Bronchial epithelial cell (primary cell): Measurements from ENCODE around the gene VSNL1. TPM values are rescaled to one million over a fixed set of nuclear protein-coding genes. Genes with fewer than 3 reads are reported as not detected.
"Not testable (repeated sequence)": the region's sequence is repeated elsewhere in the genome, so short reads cannot be mapped to it uniquely, and the experiment has no call there.

Experiments
- DNase-seq: peaks from one replicate; pipeline ENCODE4 v3.0.0-alpha.2; 2010; ENCODE audit warnings: low read depth
- FAIRE-seq: peaks from 2 replicates; lab custom pipeline; 2011; peaks lifted over from hg19 to GRCh38; lab: Jason Lieb, UNC
- H3K27me3 ChIP-seq: 2 replicates; pipeline ENCODE4 v1.5.1; 2011; ENCODE audit warnings: low read length; ENCODE audit not compliant: control insufficient read depth, insufficient read depth
- H3K36me3 ChIP-seq: 2 replicates; pipeline ENCODE4 v1.5.1; 2011; ENCODE audit warnings: low read length; ENCODE audit not compliant: control insufficient read depth, insufficient read depth
- H3K4me3 ChIP-seq: 2 replicates; pipeline ENCODE4 v1.5.1; 2011; ENCODE audit warnings: mild to moderate bottlenecking, low read depth, low read length, control low read depth
- CTCF ChIP-seq: IDR thresholded peaks from 2 replicates; pipeline ENCODE4 v1.5.1; 2011; ENCODE audit warnings: mild to moderate bottlenecking, moderate library complexity, low read length, control low read depth, inconsistent platforms; ENCODE audit not compliant: insufficient read depth, severe bottlenecking
- total RNA-seq: library from RNA; depleted of rRNA; stranded (reverse); fragments of >200 nt; gene quantifications from 2 replicates; pipeline ENCODE4 v1.2.1, GENCODE V29; 2014

The VSNL1 gene
- total RNA-seq, 1 donor from 2014 or later, result 1.6 TPM

GRCh38 chr2:17547737-17548136 lies 7.2 kb downstream of the VSNL1 start:
- TF ChIP-seq CTCF, result no peak
- FAIRE-seq (no peak), DNase-seq (no peak)
- no peaks in the 10 kb centered on the region for H3K36me3 ChIP-seq
- no peaks in the 10 kb centered on the region for H3K27me3 ChIP-seq
- H3K4me3 ChIP-seq, result no peak overlapping the region

- no peak for TF ChIP-seq CTCF
- no peak for DNase-seq
- Histone ChIP-seq H3K27me3 (no peaks in the 10 kb centered on the region), H3K36me3 (no peaks in the 10 kb centered on the region), H3K4me3 (no peak overlapping the region)
- no peak for FAIRE-seq
Observed at GRCh38 chr2:17550907-17551306, 10.4 kb downstream of the VSNL1 start.

GRCh38 chr2:17555150-17555549 lies 14.7 kb downstream of the VSNL1 start:
- no peak for TF ChIP-seq CTCF
- Histone ChIP-seq H3K36me3 (no peaks in the 10 kb centered on the region), H3K27me3 (no peaks in the 10 kb centered on the region), H3K4me3 (no peak overlapping the region)
- no peak for DNase-seq
- no peak for FAIRE-seq

- no peak for FAIRE-seq
- no peak for TF ChIP-seq CTCF
- Histone ChIP-seq H3K4me3 (no peak overlapping the region), H3K27me3 (no peaks in the 10 kb centered on the region), H3K36me3 (no peaks in the 10 kb centered on the region)
- DNase-seq, result no peak
Observed at GRCh38 chr2:17557596-17557995, 17.1 kb downstream of the VSNL1 start.

- FAIRE-seq, result no peak
- Histone ChIP-seq H3K27me3 (no peaks in the 10 kb centered on the region), H3K4me3 (no peak overlapping the region), H3K36me3 (no peaks in the 10 kb centered on the region)
- no peak for DNase-seq
- no peak for TF ChIP-seq CTCF
Observed at GRCh38 chr2:17558053-17558452, 17.6 kb downstream of the VSNL1 start.

GRCh38 chr2:17558878-17559277 lies 18.4 kb downstream of the VSNL1 start:
- no peak overlapping the region for H3K4me3 ChIP-seq
- H3K36me3 ChIP-seq, result no peaks in the 10 kb centered on the region
- no peak for FAIRE-seq
- DNase-seq, result no peak
- no peaks in the 10 kb centered on the region for H3K27me3 ChIP-seq
- no peak for TF ChIP-seq CTCF

GRCh38 chr2:17565726-17566125 lies 25.2 kb downstream of the VSNL1 start:
- not testable (repeated sequence) for H3K4me3 ChIP-seq, H3K27me3 ChIP-seq, H3K36me3 ChIP-seq, FAIRE-seq, DNase-seq
